ENCODE data around the gene TCF7L2. TPM values are rescaled to one million over a fixed set of nuclear protein-coding genes. Genes with fewer than 3 reads are reported as not detected.

TCF7L2 gene
- polyA plus RNA-seq, 1 donor from 2014 or later: 1.7 TPM

DNA sequence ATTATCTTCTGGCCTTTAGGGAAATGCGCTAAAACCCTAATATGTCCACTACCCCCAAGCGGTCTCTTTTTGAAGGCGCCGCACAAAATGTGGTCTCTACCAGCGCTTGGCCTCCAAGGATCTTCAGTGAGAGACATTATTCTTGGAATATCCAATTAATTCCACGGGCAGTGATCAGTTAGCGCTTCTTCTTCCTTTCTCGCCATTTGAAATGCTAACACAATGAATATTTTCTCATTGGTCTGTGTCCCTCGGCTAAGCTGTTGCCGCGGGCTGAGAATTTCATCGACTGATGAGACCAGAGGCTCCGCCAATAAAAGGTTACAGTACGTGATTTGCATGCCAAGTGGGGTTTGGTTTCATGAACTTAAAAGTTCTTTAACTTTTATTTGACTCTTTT, 169.8 kb downstream of the TCF7L2 start:
- H3K9me3 ChIP-seq (ENCODE audit: low read length): no peaks in the 10 kb centered on the region
- no peaks in the 10 kb centered on the region for H3F3A ChIP-seq (ENCODE audit: insufficient read depth, low read length, poor library complexity, severe bottlenecking)
- H3K9ac ChIP-seq (ENCODE audit: low read length): no peak overlapping the region
- no peak overlapping the region for H3K27ac ChIP-seq (ENCODE audit: low read length)
- H3K4me2 ChIP-seq (ENCODE audit: low read length): no peak overlapping the region
- H3K36me3 ChIP-seq (ENCODE audit: insufficient read depth, low read length): no peaks in the 10 kb centered on the region
- no peaks in the 10 kb centered on the region for H3K9me2 ChIP-seq (ENCODE audit: insufficient read depth, low read length)
- H3K79me2 ChIP-seq (replicated peaks; ENCODE audit: insufficient read depth, low read length): peaks cover 16% of the 10 kb centered on the region
- H3K27me3 ChIP-seq (ENCODE audit: insufficient read depth, low read depth, low read length): peaks cover 3% of the 10 kb centered on the region
- TF ChIP-seq EP300 (conservative IDR thresholded peaks at IDR 0.05; ENCODE audit: poor library complexity, severe bottlenecking): no peak
- no peak for TF ChIP-seq TAF1 (IDR thresholded peaks at IDR 0.05; ENCODE audit: low read depth)
- no peak for TF ChIP-seq EZH2 (IDR thresholded peaks at IDR 0.05; ENCODE audit: borderline replicate concordance, insufficient read depth, low read length, poor library complexity, severe bottlenecking)
- TF ChIP-seq, protein P1, sequence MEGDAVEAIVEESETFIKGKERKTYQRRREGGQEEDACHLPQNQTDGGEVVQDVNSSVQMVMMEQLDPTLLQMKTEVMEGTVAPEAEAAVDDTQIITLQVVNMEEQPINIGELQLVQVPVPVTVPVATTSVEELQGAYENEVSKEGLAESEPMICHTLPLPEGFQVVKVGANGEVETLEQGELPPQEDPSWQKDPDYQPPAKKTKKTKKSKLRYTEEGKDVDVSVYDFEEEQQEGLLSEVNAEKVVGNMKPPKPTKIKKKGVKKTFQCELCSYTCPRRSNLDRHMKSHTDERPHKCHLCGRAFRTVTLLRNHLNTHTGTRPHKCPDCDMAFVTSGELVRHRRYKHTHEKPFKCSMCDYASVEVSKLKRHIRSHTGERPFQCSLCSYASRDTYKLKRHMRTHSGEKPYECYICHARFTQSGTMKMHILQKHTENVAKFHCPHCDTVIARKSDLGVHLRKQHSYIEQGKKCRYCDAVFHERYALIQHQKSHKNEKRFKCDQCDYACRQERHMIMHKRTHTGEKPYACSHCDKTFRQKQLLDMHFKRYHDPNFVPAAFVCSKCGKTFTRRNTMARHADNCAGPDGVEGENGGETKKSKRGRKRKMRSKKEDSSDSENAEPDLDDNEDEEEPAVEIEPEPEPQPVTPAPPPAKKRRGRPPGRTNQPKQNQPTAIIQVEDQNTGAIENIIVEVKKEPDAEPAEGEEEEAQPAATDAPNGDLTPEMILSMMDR (IDR thresholded peaks at IDR 0.05; ENCODE audit: poor library complexity, severe bottlenecking): no peak
- TF ChIP-seq MXI1 (conservative IDR thresholded peaks at IDR 0.05; ENCODE audit: poor library complexity, severe bottlenecking): no peak
- no peak for TF ChIP-seq RAD21 (conservative IDR thresholded peaks at IDR 0.05)
- TF ChIP-seq SMC3 (conservative IDR thresholded peaks at IDR 0.05; ENCODE audit: poor library complexity): no peak
- TF ChIP-seq, protein P2, sequence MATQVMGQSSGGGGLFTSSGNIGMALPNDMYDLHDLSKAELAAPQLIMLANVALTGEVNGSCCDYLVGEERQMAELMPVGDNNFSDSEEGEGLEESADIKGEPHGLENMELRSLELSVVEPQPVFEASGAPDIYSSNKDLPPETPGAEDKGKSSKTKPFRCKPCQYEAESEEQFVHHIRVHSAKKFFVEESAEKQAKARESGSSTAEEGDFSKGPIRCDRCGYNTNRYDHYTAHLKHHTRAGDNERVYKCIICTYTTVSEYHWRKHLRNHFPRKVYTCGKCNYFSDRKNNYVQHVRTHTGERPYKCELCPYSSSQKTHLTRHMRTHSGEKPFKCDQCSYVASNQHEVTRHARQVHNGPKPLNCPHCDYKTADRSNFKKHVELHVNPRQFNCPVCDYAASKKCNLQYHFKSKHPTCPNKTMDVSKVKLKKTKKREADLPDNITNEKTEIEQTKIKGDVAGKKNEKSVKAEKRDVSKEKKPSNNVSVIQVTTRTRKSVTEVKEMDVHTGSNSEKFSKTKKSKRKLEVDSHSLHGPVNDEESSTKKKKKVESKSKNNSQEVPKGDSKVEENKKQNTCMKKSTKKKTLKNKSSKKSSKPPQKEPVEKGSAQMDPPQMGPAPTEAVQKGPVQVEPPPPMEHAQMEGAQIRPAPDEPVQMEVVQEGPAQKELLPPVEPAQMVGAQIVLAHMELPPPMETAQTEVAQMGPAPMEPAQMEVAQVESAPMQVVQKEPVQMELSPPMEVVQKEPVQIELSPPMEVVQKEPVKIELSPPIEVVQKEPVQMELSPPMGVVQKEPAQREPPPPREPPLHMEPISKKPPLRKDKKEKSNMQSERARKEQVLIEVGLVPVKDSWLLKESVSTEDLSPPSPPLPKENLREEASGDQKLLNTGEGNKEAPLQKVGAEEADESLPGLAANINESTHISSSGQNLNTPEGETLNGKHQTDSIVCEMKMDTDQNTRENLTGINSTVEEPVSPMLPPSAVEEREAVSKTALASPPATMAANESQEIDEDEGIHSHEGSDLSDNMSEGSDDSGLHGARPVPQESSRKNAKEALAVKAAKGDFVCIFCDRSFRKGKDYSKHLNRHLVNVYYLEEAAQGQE (IDR thresholded peaks at IDR 0.05; ENCODE audit: borderline replicate concordance): no peak
- TF ChIP-seq POLR2AphosphoS5 (IDR thresholded peaks at IDR 0.05): no peak
- H3K4me3 ChIP-seq (ENCODE audit: low read length): no peak overlapping the region
- H4K20me1 ChIP-seq (ENCODE audit: insufficient read depth): no peaks in the 10 kb centered on the region
- no peak overlapping the region for H2AFZ ChIP-seq (ENCODE audit: low read depth, low read length)

DNA sequence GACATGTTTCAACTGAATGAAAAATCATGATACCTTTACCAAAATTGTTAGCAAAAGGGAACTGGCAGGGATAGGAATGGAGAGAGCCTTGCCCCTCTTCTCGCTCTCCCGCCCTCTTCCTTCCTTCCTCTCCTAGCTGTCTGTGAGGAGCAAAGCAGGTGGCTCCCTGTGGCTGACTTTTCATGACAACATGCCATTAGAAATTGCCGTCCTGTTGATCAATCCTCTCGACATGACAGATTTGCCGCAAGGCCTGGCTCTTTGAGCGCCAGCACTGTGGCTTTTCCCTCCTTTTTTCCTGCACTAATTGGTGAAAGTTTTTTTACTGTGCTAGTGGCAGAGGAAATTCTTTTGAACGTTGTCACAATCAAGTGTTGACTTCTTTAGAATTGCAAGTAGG, 171.1 kb downstream of the TCF7L2 start:
- Histone ChIP-seq H3K9me2 (ENCODE audit: insufficient read depth, low read length) (no peaks in the 10 kb centered on the region), H4K20me1 (ENCODE audit: insufficient read depth) (no peaks in the 10 kb centered on the region), H3K27me3 (ENCODE audit: insufficient read depth, low read depth, low read length) (peaks cover 12% of the 10 kb centered on the region), H3K27ac (ENCODE audit: low read length) (no peak overlapping the region), H3K9ac (ENCODE audit: low read length) (no peak overlapping the region), H3K36me3 (ENCODE audit: insufficient read depth, low read length) (no peaks in the 10 kb centered on the region), H3F3A (ENCODE audit: insufficient read depth, low read length, poor library complexity, severe bottlenecking) (no peaks in the 10 kb centered on the region), H3K4me3 (ENCODE audit: low read length) (peak overlapping the region; percentile 9), H3K4me2 (ENCODE audit: low read length) (no peak overlapping the region), H2AFZ (ENCODE audit: low read depth, low read length) (no peak overlapping the region), H3K9me3 (ENCODE audit: low read length) (no peaks in the 10 kb centered on the region), H3K79me2 (replicated peaks; ENCODE audit: insufficient read depth, low read length) (peaks cover 14% of the 10 kb centered on the region)
- TF ChIP-seq, protein P2 (IDR thresholded peaks at IDR 0.05; ENCODE audit: borderline replicate concordance): no peak
- TF ChIP-seq EP300 (conservative IDR thresholded peaks at IDR 0.05; ENCODE audit: poor library complexity, severe bottlenecking) (peak; percentile 42), POLR2AphosphoS5 (IDR thresholded peaks at IDR 0.05) (peak; percentile 56)
